ENCODE measurements around the gene DNER. TPM values are rescaled to one million over a fixed set of nuclear protein-coding genes. Genes with fewer than 3 reads are reported as not detected.

DNER gene
- total and polyA plus RNA-seq, 2 of the 4 experiments (the other 2 are of a cell fraction): under 0.01 to 0.14 TPM

- intact Hi-C loops (cut with micrococcal nuclease): no loop called here
- Histone ChIP-seq H2BK15ac (ENCODE audit: low read depth, low read length) (no peak overlapping the region), H3K4me1 (ENCODE audit: control insufficient read depth, insufficient read depth, low read length) (peaks cover 5% of the 10 kb centered on the region), H3K9me1 (ENCODE audit: insufficient read depth, low read length) (no peaks in the 10 kb centered on the region; the same call in 1 of the 2 replicates), H3K79me1 (ENCODE audit: low read depth in 1 of 2, low read length in 2 of 2) (no peaks in the 10 kb centered on the region), H3K4me2 (ENCODE audit: low read depth, low read length) (no peak overlapping the region), H3K27me3 (ENCODE audit: control insufficient read depth, insufficient read depth, low read length) (no peaks in the 10 kb centered on the region), H3K56ac (ENCODE audit: extremely low read depth, insufficient read depth, low read length) (no peak overlapping the region), H2BK20ac (ENCODE audit: low read depth, low read length) (no peak overlapping the region), H4K91ac (ENCODE audit: insufficient read depth, low read depth, low read length) (no peak overlapping the region), H3K18ac (ENCODE audit: low read depth, low read length) (no peak overlapping the region), H4K5ac (ENCODE audit: low read depth, low read length) (no peak overlapping the region), H3K4ac (ENCODE audit: low read depth, low read length) (no peak overlapping the region), H4K8ac (ENCODE audit: low read depth in 2 of 2, low read length in 2 of 2) (no peak overlapping the region), H2AK9ac (replicated peaks; ENCODE audit: low read depth, low read length, poor library complexity) (no peak overlapping the region), H3K27ac (ENCODE audit: insufficient read depth, low read length) (no peak overlapping the region), H3K9me3 (ENCODE audit: control insufficient read depth, insufficient read depth, low read length) (no peaks in the 10 kb centered on the region), H2BK5ac (ENCODE audit: low read depth, low read length, poor library complexity, severe bottlenecking) (no peak overlapping the region), H3K23ac (ENCODE audit: low read depth, low read length) (no peak overlapping the region), H3K36me3 (ENCODE audit: control insufficient read depth, insufficient read depth, low read length) (no peaks in the 10 kb centered on the region), H3K9ac (ENCODE audit: low read depth, low read length) (no peak overlapping the region), H4K20me1 (ENCODE audit: insufficient read depth, low read length) (no peaks in the 10 kb centered on the region), H3K14ac (replicated peaks; ENCODE audit: low read depth, low read length) (no peak overlapping the region), H2AFZ (replicated peaks; ENCODE audit: low read length, poor library complexity) (no peak overlapping the region), H2BK120ac (ENCODE audit: low read depth, low read length) (no peak overlapping the region), H2AK5ac (ENCODE audit: low read depth, low read length) (no peak overlapping the region), H3K4me3 (ENCODE audit: insufficient read depth, low read depth, low read length) (no peak overlapping the region)
- ATAC-seq (ENCODE audit: low read depth) (no peak), DNase-seq (no peak)
- ChIA-PET CTCF (no interaction called here), POLR2A (ENCODE audit: unreplicated experiment) (no interaction called here)
- in situ Hi-C loops (cut with MboI; ENCODE audit: low sequenced_read_pairs): no loop called here
- no TSS peak for BruUV-seq (replicated peaks)
- 90% methylated on average over 4 of the region's 12 CpGs; no CpG with 5 or more reads in 1 of the 2 experiments for WGBS, 2 experiments (ENCODE audit: extremely low coverage in 2 of 2, insufficient read length in 1 of 2)
- no peak for TF ChIP-seq RAD21 (IDR thresholded peaks at IDR 0.05; ENCODE audit: low read length)
- no peak for TF ChIP-seq CHD1 (IDR thresholded peaks at IDR 0.05; ENCODE audit: low read depth, low read length)
- TF ChIP-seq NFE2L2 (IDR thresholded peaks at IDR 0.05; ENCODE audit: low read depth, low read length): no peak
- no peak for TF ChIP-seq CTCF (conservative IDR thresholded peaks at IDR 0.05; ENCODE audit: low read depth, low read length)
- TF ChIP-seq FOS (IDR thresholded peaks at IDR 0.05; ENCODE audit: low read depth, low read length): no peak
- no peak for TF ChIP-seq USF2 (IDR thresholded peaks at IDR 0.05; ENCODE audit: low read depth, low read length)
- TF ChIP-seq BHLHE40 (IDR thresholded peaks at IDR 0.05; ENCODE audit: low read depth, low read length): no peak
- TF ChIP-seq RFX5 (IDR thresholded peaks at IDR 0.05; ENCODE audit: low read depth, low read length): no peak
- TF ChIP-seq POLR2A (IDR thresholded peaks at IDR 0.05; ENCODE audit: low read depth, low read length): no peak
- TF ChIP-seq SMC3 (IDR thresholded peaks at IDR 0.05; ENCODE audit: low read depth, low read length): no peak
- dilution Hi-C loops (cut with HindIII; ENCODE audit: low sequenced_read_pairs, unreplicated experiment): no loop called here
Measured at GRCh38 chr2:229447227-229447626, 267.1 kb downstream of the DNER start.

Measured in IMR-90 (cell line).